ENCODE results near the gene BIN1. TPM values are rescaled to one million over a fixed set of nuclear protein-coding genes. Genes with fewer than 3 reads are reported as not detected.

BIN1 gene
- total RNA-seq, 2 donors from 2014 or later = 18.0 to 35.9 TPM

DNA sequence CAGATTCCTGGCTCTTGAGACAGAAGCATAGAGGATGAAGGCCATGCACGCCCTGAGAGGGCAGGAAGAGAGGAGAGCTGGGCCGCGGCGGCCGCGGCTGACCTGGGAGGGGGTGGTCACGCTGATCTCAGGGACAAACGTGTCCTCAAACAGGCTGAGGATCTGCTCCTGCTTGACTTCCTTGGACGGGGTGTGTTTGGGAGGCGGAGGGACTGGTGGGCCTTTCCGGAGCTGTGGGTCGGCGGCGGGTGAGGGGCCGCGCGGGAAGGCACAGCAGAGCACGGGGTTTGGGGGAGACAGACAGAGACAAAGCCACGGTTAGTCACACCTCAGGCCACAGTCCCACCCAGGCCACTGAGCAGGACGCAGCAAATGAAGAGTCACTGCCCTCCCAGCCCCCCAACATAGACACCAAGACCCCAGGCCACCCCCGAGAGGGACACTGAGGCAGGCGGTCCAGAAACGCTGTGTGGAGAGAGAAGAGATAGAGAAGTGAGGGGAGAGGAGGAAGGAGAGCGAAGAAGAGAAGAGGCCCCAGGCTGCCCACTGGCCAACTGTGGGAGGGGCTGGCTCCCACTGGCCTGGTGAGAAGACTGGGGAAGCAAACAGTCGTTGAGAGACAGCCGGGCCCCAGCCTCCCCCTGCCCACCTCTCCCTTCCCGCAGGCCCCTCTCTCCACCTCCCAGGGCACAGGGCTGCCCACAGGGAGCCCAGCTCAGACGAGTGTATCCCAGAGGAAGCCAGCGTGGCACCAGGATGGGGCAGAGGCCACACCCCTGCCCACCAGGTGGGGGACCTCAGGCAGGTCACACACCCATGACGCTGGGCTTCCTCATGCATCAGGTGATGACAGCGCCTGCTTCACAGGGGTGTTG lies 49.3 kb downstream of the BIN1 start:
- Mint-ChIP-seq H3K4me1 (ENCODE audit: low read depth in 2 of 2) (peaks cover 0 to 13% of the 10 kb centered on the region in 2 donors), H3K27me3 (no peaks in the 10 kb centered on the region), H3K36me3 (no peaks in the 10 kb centered on the region), H3K9me3 (no peaks in the 10 kb centered on the region), H3K4me3 (no peak overlapping the region), H3K27ac (no peak overlapping the region)
- DNase-seq (ENCODE audit: low spot score) (no peak), ATAC-seq (no peak)

DNA sequence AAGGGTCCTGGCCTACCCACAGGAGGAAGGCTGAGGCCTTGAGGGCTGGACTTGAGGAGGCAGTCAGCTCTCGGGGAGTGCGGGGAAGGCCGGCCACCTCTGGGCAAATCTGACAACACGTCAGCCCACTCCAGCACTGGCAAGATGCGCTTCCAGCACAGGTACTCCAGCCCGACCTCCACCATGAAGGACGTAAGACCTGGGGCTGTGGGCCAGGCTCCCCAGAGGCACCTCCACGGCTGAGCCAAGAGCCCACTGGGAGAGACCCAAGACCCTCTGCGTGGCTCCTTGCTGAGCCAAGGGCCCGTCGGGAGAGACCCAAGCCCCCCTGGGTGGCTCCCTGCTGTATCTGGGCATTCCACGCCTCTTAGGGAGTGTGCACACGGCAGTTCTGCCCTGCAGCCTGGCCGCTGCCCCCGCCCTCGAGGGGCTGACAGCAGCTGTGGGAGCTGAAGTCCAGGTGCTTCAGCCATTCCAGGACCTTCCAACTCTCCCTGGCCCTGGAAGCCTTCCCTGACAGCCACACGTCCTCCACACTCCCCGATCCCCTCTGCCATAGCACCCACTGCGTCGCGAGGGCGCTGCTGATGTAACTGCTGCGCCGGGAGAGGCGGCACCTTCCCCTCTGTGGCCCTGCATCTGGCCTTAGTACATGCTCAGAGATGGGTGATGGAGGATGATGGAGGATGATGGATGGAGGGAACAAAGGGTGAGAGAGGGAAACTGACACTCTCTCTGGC lies 50.2 kb downstream of the BIN1 start:
- Mint-ChIP-seq H3K4me3 (no peak overlapping the region), H3K9me3 (no peaks in the 10 kb centered on the region), H3K27ac (no peak overlapping the region), H3K4me1 (ENCODE audit: low read depth in 2 of 2) (peaks cover 0 to 12% of the 10 kb centered on the region in 2 donors), H3K27me3 (no peaks in the 10 kb centered on the region), H3K36me3 (no peaks in the 10 kb centered on the region)
- ATAC-seq (no peak), DNase-seq (ENCODE audit: low spot score) (no peak)

DNA sequence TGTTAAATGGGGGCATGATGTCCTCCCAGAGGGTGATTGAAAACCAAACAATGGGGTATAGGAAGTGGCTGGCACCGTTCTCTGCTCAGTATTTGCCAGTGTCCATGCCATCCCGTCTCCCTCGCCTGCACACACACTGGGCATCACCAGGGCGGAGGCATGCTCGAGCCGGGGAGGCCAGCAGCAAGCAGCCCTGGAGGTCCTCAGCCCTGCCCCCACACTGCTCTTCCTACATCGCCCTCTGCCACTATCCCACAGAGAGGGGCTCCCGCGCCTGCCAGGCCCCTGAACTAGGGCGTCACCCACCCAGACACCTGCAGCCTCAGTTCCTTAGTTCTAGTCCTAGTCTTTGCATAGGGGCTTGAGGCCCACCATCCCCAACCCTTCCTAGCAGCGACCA lies 50.9 kb downstream of the BIN1 start:
- H3K4me3 Mint-ChIP-seq = no peak overlapping the region
- no peak overlapping the region for H3K27ac Mint-ChIP-seq
- H3K27me3 Mint-ChIP-seq = no peaks in the 10 kb centered on the region
- no peaks in the 10 kb centered on the region for H3K36me3 Mint-ChIP-seq
- no peaks in the 10 kb centered on the region for H3K9me3 Mint-ChIP-seq
- ATAC-seq (no peak), DNase-seq (ENCODE audit: low spot score) (no peak)
- H3K4me1 Mint-ChIP-seq (ENCODE audit: low read depth in 2 of 2) = peaks cover 0 to 12% of the 10 kb centered on the region in 2 donors

DNA sequence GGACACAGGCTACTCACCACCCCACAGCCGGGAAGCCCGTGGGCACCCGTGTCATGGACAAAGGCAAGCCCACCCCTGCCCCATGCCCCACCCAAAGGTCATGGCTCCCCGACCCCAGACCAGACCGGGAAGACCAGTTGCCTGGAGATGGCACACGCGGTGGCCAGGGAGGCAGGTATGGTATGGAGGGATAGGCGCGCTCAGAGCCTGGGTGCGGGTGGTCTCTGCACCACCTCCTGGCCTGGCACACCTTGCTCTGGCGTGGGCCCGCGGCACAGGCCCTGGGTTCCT lies 51.2 kb downstream of the BIN1 start:
- DNase-seq (ENCODE audit: low spot score) = no peak
- H3K27ac Mint-ChIP-seq = no peak overlapping the region
- H3K4me1 Mint-ChIP-seq (ENCODE audit: low read depth in 2 of 2) = peaks cover 0 to 12% of the 10 kb centered on the region in 2 donors
- H3K36me3 Mint-ChIP-seq = no peaks in the 10 kb centered on the region
- H3K9me3 Mint-ChIP-seq = no peaks in the 10 kb centered on the region
- no peak for ATAC-seq
- H3K27me3 Mint-ChIP-seq = no peaks in the 10 kb centered on the region
- no peak overlapping the region for H3K4me3 Mint-ChIP-seq

DNA sequence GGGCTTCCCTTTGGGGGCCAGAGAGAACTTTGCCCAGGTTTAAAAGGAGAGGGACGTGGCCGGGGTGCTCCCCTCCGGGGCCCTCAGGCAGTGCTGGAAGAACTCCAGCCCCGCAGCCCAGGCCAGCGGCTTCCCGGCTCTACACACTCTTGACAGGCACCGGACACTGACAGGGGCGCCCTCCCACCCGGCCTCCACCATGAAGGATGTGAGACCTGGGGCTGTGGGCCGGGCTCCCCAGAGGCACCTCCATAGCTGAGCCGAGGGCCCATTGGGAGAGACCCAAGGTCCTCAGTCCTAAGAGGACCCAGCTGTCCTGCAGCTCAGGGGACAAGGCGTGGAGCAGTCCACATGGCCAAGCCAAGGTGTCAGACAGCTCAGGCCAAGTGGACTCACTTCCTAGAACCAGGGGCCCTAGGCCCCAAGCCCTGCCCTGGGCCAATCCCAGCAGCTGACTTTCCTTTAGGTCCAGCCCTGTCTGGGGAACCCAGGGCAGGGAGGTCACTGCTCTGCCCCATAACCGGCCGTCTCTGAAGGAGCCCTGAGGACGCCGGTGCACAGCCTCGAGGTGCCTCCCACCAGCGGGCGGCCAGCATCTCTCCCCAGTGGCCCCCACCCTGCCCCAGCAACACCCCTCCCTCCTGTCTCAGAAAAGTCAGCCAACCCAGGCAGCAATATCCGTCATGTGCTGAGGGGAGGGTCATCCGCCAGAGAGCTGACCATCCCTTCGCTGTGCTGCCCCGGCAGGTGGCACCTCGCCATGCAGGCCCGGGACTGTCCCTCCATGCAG lies 51.8 kb downstream of the BIN1 start:
- no peak overlapping the region for H3K27ac Mint-ChIP-seq
- no peaks in the 10 kb centered on the region for H3K27me3 Mint-ChIP-seq

DNA sequence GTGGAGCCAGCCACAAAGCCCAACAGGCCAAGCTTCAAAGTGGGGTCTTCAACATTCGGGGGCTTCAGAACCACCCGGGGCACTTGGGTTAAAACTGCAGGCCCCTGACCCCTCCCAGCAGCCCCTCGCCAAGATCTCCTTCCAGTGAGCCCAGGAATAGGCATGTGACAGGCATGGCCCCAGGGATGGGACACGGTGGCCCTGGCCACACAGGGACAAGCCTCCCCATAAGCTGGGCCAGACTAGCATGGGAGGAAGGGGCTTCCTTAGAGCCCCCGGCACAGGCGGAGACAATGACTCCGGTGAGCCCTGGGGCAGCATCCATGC lies 52.4 kb downstream of the BIN1 start:
- DNase-seq (ENCODE audit: low spot score) = no peak
- no peak overlapping the region for H3K4me3 Mint-ChIP-seq
- H3K27me3 Mint-ChIP-seq = no peaks in the 10 kb centered on the region
- no peak for ATAC-seq
- no peaks in the 10 kb centered on the region for H3K9me3 Mint-ChIP-seq
- no peak overlapping the region for H3K27ac Mint-ChIP-seq
- H3K4me1 Mint-ChIP-seq (ENCODE audit: low read depth in 2 of 2) = peaks cover 0 to 16% of the 10 kb centered on the region in 2 donors
- H3K36me3 Mint-ChIP-seq = no peaks in the 10 kb centered on the region

More for the DNA sequence above, 51.8 kb downstream of the BIN1 start:
- H3K36me3 Mint-ChIP-seq = no peaks in the 10 kb centered on the region
- no peaks in the 10 kb centered on the region for H3K9me3 Mint-ChIP-seq
- peaks cover 0 to 12% of the 10 kb centered on the region in 2 donors for H3K4me1 Mint-ChIP-seq (ENCODE audit: low read depth in 2 of 2)
- DNase-seq (ENCODE audit: low spot score) = no peak
- no peak for ATAC-seq
- no peak overlapping the region for H3K4me3 Mint-ChIP-seq

DNA sequence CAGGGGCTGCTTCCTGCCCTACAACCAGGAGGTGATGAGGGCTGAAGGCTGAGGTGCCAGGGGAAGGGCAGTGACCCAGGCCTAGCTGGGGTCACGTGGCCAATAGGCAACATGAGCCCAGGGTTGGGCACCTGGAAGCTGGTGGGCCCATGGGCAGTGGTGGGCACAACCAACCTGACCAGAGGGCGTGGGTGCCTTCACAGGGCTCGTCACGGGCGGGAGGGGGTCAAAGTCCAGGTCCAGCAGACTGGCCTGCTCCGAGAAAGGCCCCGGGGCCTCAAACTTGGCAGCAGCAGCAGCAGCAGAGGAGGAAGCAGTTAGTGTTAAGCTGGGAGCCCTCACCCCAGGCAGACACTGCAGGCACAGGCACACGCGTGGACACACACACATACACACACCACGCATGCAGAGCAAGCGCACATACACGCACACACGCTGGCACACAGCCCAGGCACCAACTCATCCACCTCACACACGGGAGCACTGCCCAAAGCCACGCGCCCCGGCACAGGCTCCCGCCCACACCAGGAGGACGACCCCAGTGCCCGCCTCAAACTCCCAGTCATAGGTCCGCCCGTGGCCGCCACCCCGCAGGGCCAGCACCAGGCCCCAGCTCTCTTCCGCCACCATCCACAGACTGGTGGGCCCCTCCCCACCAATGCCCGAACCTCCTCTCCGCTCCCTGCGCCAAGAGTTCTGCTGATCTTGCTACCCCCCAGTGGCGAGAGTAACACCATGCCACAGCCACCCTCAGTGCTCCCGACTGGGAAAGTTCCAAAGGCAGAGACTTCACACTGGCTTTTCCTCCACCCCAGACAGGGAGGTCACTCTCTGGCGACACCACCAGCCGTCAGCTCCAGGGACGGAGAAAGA lies 53.0 kb downstream of the BIN1 start:
- no peak for DNase-seq (ENCODE audit: low spot score)
- H3K36me3 Mint-ChIP-seq = no peaks in the 10 kb centered on the region
- H3K4me3 Mint-ChIP-seq = no peak overlapping the region

DNA sequence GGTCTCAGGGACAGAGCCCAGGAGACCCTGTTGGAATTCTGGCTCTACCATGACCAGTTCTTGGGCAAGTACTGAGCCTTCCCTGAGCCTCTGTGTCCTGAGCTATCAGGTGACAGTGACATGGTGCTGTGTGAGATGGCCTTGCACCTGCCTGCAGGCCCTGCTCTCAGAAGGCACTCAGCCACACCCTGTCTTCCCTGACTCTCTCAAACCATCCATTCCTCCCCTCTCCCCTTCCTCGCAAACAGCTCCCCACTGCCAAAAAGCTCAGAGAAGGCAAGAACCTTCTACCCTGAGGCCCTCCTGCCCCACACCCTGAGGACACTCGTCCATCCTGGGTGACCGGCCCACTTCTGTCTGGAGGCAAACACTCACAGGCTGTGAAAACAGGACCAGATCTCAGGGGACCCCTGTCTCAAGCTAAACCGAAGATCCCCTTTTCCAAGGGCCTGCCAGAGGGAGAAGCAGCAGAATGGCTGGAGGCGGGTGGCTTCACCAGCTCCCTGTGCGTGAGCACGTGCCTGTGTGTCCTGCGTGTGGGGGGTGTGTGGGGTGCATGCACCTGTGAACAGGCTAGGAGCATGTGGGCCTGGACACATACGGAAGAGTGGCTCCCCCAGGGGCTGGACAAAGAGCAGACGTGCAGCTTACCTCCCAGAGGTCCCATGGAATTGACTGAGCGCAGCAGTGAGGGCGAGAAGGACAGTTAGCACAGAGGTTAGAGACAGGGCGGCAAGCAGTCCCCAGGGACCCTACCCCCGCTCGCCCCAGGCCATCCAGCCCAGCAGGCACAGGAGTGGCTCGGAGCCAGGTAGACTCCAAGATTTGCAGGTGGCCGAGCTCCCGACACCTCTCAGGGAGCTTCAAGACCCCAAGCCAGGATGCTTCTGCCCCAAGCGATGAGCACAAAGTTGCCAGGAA lies 53.9 kb downstream of the BIN1 start:
- no peaks in the 10 kb centered on the region for H3K36me3 Mint-ChIP-seq
- no peaks in the 10 kb centered on the region for H3K9me3 Mint-ChIP-seq
- H3K4me1 Mint-ChIP-seq (ENCODE audit: low read depth in 2 of 2) = peaks cover 0 to 16% of the 10 kb centered on the region in 2 donors
- H3K4me3 Mint-ChIP-seq = no peak overlapping the region
- H3K27ac Mint-ChIP-seq = peak overlapping the region in 1 of 2 donors; percentile 33
- H3K27me3 Mint-ChIP-seq = no peaks in the 10 kb centered on the region
- no peak for ATAC-seq
- no peak for DNase-seq (ENCODE audit: low spot score)

More for the DNA sequence above, 53.0 kb downstream of the BIN1 start:
- no peak for ATAC-seq
- H3K27me3 Mint-ChIP-seq = no peaks in the 10 kb centered on the region
- no peak overlapping the region for H3K27ac Mint-ChIP-seq
- peaks cover 0 to 16% of the 10 kb centered on the region in 2 donors for H3K4me1 Mint-ChIP-seq (ENCODE audit: low read depth in 2 of 2)
- H3K9me3 Mint-ChIP-seq = no peaks in the 10 kb centered on the region

DNA sequence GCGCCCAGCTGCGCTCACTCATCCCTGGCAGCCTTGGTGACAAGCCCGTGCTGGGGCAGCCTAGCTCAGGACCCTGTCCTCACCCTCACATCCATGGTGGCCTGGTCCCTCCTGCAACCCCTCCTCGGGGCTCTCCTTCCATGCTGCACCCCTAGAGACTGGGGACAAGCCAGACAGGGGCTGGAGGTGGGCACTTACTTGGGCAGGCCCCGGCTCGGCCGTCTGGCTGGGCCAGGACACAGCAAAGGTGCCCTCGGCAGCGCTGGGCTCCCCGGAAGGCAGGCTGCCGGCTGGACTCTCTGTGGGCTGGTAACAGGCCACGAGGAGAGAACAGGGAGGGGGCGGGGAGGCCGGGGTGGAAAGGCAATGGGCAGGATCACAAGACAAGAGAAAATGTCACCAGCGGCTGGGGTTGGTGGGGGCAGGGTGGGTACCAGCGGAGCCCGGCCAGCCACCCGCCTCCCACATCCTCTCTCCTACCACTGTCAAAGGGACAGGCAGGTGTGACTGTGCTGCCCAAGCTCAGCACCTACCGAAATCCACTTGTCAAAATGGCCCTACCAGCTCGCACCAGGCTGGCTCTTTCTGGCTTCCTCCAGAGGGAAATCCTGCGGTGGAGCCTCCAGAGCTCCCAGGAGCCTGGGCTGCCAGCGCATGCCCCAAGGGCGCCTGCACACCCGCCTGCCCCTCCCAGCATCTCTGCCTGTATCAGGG lies 54.7 kb downstream of the BIN1 start:
- DNase-seq (ENCODE audit: low spot score) = no peak
- no peaks in the 10 kb centered on the region for H3K36me3 Mint-ChIP-seq
- no peak overlapping the region for H3K4me3 Mint-ChIP-seq
- no peak for ATAC-seq
- H3K27me3 Mint-ChIP-seq = no peaks in the 10 kb centered on the region
- no peaks in the 10 kb centered on the region for H3K9me3 Mint-ChIP-seq
- peaks cover 0 to 15% of the 10 kb centered on the region in 2 donors for H3K4me1 Mint-ChIP-seq (ENCODE audit: low read depth in 2 of 2)
- H3K27ac Mint-ChIP-seq = peak overlapping the region in 1 of 2 donors; percentile 33

DNA sequence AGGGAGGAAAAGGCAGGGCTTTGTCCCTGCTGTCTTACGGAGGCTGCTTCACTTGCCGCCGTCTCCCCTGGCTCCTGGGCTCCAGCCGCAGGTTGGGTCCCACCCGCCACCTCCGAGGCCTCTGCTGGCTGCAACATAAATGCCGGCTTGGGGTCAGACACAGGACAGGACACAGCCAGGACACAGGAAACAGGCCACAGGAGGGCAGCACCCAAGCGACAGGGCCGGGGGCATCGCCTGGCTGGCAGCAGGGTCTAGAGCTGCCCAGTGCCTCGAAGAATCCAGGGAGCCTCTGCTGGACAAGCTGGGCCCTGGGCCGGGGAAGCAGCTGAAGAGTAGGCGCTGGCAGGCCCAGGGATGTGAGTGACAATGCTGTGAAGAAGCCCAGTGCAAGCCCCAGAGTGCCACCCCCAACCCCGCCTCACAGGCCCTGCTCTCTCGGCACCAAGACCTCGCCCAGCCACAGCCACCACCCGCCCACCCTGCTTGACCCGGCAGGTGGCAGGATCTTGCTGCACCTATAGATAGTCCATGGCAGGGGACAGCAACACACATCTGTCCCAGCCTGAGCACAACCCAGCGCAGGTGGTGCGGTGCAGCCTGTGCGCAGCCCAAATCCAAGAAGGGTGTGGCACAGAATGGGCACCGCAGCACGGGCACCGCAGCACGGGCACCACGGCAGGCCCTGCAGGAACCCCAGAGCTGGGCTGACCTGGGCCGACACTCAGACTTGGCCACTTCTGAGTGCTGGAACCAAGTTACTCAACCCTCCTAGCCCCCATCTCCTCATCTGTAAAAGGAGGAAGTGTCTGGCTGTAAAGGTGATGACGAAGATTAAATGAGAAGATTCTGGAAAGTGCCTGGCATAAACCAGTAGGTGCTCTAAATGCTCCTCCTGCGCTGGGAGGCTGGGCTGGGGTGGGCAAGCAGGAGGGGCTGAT lies 55.6 kb downstream of the BIN1 start:
- Mint-ChIP-seq H3K36me3 (no peaks in the 10 kb centered on the region), H3K9me3 (no peaks in the 10 kb centered on the region), H3K27ac (no peak overlapping the region), H3K27me3 (no peaks in the 10 kb centered on the region), H3K4me1 (ENCODE audit: low read depth in 2 of 2) (peaks cover 4 to 17% of the 10 kb centered on the region in 2 donors), H3K4me3 (no peak overlapping the region)
- DNase-seq (ENCODE audit: low spot score) (no peak), ATAC-seq (no peak)

DNA sequence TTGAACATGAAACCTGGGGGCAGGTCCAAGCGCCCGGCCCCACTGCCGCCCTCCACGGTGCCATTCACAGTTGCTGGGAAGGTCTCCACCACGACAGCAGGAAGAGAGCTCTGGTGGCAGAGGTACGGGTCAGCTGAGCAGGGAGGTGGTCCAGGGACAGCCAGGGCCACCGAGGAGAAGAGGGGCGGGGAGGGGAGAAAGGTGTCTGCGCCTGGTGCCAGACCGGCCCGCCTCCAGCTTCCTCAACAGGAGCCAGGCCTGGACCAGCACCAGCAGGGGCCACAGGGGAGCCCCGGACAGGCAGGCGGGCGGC lies 56.2 kb downstream of the BIN1 start:
- Mint-ChIP-seq H3K4me1 (ENCODE audit: low read depth in 2 of 2) (peaks cover 5 to 14% of the 10 kb centered on the region in 2 donors), H3K27me3 (no peaks in the 10 kb centered on the region), H3K27ac (no peak overlapping the region), H3K36me3 (no peaks in the 10 kb centered on the region), H3K9me3 (no peaks in the 10 kb centered on the region), H3K4me3 (no peak overlapping the region)
- ATAC-seq (no peak), DNase-seq (ENCODE audit: low spot score) (no peak)

Measured in natural killer cell treated with Interleukin-12 subunit alpha and Interleukin-12 subunit beta and Interleukin-15 and Interleukin-18, amount 100 ng/mL, for 72 hours (primary cell).